HG02763 (cell line): ENCODE results near the gene ADAMTS17.

Source experiments
- ATAC-seq: cut with Tn5 transposase; IDR thresholded peaks from one replicate; pipeline ENCODE4 v1.9.1; 2021; ENCODE audit warnings: mild to moderate bottlenecking, moderate library complexity; ENCODE audit not compliant: unreplicated experiment

Gene ADAMTS17

DNA sequence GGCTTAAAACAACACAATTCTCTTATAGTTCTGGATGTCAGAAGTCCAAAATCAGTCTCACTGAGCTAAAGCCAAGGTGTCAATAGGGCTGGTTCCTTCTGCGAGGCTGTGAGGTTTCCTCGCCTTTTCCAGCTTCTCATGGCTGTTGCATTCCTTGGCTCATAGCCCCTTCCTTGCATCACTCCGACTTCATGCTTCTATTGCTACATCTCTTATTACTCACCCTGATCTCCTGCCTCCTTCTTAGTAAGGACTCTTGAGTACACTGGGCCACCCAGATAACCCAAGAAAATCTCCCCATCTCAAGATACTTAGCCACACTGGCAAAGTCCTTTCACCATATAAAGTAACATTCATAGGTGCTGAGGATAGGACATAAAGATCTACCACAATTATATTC is 193.9 kb downstream of the ADAMTS17 start:
- no peak for ATAC-seq

DNA sequence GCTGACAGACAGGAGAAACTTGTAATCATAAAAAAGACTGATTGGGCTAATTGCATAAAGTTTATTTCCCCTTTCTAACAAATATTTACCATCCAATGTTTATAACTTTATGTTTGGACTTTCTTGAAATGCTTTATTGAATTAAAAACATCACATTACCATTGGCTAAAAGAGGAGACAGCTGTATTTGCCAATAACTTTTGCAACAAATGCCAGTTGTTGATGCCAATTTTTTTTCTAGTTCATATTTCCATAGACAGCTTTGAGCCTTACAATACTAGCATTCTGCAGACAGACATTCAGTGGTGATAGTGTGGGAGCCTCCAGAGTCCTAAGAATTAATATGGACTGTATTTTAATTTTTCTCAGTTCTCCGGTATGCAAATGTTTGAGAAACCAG is 198.4 kb downstream of the ADAMTS17 start:
- no peak for ATAC-seq

GRCh38 chr15:100141311-100142001 is 200.3 kb downstream of the ADAMTS17 start:
- ATAC-seq, result no peak

GRCh38 chr15:100140527-100141308 is 201.1 kb downstream of the ADAMTS17 start:
- no peak for ATAC-seq

DNA sequence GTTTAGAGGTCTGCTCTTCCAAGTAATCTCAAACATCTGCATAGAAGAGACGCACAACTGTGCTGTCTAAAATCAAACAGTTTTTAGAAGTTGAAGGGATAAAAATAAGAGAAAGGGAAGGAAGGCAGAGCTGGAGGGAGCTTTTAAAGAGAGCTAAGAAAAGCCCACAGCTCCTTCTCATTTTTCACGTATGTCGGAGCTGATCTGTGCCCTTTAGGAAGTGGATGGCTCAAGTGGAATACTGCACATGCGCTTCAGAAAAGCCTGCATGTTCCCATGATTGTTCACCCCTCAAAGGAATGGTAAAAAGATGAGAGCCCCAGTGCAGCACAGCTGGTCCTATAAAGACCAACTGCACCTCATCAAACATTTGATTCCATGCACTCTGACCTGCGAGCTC is 207.2 kb downstream of the ADAMTS17 start:
- ATAC-seq, result no peak

- ATAC-seq, result no peak
Observed at GRCh38 chr15:100134089-100134583, 207.6 kb downstream of the ADAMTS17 start.

DNA sequence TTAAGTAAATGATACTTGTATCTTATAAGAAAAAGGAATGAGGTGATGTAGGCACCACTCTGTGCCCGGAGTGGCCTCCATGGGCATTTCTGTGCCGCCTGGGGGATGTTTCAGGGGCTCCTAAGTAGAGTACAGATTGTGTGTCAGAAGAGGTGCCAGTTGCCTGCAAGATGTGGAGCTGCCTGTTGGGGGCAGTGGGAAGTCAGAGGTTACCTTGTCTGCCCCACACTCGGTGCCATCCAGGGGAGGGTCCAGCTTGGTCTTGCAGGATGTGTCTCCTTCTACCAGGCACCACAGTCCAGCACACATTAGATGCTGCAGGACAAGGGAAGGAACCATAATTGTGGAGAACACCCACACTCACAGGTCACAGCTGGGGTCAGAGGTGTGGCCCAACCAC is 208.8 kb downstream of the ADAMTS17 start:
- ATAC-seq, result no peak

GRCh38 chr15:100132309-100132708 is 209.5 kb downstream of the ADAMTS17 start:
- ATAC-seq, result no peak

DNA sequence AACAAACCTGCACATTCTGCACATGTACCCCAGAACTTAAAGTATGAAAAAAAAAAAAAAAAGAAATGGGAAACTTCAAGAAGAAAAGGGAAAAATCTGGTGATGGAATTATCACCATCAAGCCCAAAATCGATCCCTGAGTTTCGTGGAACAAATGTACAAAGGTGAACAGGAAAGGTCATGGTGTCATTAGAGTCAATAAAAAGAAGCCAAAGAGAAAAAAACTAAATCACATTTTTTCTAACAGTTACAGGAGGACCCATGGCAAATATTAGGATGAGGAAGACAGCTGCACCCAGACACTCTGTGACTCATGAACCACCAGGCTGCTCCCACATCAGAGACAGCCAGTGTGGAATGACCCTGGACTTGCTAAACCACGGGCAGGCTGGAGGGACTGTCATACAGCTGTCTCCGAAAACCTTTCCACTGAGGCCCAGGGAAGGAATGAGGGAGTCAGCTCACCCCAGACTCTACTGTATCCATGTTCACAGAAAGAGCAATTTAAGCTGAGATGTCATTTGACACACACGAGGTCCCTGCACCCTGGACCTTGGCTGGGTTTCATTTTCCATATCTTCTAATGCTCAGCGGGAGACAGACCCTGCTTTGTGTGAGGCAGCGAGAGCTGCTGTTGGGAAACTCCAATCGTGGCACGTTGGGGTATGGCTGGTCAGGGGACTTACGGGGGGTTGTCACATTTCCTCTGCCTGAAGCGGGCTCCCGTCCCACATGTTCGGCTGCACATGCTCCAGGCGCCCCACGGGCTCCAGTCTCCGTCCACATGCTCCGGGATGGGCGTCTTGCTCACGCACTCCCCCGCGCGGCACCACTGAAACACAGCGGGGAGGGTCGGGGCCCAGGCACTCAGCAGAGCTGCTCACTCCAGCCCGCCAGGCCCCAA is 210.2 kb downstream of the ADAMTS17 start:
- no peak for ATAC-seq

- ATAC-seq, result no peak
Observed at GRCh38 chr15:100129677-100130076, 212.1 kb downstream of the ADAMTS17 start.

DNA sequence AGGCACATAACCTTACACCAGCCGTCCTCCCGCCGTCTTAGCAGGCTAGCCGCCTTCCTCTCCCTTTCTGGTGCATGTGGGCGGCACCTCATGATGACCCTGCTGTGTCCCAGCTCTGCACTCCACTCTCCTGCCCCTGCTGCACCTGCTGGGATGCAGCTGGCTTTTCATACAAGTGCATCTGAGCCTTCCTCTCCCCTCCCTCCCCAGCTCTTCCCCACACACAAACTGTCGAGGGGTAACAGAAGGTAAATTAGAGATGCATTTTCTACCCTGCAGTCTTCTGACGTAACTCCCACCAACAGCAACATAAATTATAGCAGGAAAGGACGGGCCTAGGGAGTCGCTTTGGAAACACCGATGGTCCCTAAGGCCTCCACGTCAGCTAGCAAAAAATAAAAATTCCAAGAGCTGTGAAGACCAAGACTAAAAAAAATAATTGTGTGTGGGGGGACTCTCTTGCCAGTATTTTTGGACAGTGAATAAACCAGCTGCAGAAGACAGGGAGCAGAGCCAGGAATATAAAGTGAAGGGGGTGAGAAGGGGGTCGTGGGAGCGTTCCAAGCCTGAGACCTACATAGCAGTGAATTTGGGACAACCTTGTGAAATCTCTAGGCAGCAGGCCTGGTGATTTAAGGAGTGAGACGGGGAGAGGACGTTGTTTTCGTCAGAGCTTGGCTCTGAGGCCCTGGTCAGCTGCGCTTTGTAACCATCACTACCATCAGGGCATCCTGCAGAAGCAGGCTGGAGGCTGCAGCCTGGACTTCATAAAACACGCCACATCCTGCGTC is 216.2 kb downstream of the ADAMTS17 start:
- no peak for ATAC-seq

DNA sequence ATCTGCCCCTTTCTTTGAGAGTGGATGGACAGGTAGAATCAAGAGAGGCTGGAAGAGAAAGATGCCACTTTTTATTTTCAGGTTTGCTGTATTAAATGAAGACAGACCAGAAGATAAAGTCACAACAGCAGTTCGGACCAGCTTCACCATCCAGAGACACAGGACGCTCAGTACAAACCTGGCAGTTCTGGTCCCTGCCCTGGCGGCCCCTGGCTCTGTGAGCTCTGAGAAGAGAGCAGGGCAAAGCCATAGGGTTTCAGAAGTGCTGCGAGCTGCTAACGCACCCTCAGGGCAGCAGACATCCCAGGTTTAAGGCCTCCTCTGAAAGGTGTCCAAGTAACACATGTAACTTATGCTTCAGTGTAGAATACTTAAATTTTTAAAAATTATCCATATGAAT is 216.8 kb downstream of the ADAMTS17 start:
- no peak for ATAC-seq

DNA sequence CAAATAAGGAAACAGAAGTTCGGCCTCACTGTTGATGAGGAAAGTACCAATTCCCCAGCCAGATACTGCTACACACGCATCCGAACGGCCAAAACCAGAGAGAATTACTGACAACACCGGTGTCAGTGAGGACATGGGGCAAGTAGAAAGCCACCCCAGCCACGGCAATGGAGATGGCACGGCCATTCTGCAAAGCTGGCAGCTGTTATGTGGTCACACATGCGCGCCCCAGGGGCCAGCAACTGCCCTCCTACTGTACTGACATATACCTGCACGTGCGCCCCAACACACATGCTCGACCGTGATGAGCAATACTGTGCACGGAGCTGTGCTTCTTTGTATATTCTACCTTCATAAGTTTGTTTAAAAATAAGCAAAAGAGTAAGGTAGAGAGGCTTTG is 217.4 kb downstream of the ADAMTS17 start:
- ATAC-seq, result no peak

DNA sequence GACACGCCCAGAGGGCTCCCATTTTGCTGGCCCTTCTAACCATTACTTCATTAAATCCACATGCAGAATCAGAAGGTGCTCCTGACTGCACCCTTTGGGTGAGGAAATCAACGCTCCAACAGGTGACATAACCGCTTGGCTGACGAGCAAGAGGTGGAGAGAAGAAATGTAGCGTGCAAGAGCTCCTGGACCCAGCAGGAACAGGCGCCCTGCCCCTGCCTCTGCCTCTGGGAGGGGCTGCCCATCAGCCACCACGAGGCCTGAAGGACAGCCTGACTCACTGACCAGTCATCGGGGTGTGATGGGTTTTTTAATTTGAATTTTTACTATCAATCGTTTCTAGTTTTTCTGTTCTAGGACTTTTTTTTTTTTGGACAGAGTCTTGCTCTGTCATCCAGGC is 218.2 kb downstream of the ADAMTS17 start:
- ATAC-seq, result no peak

- ATAC-seq, result no peak
Observed at GRCh38 chr15:100121285-100121684, 220.5 kb downstream of the ADAMTS17 start.

DNA sequence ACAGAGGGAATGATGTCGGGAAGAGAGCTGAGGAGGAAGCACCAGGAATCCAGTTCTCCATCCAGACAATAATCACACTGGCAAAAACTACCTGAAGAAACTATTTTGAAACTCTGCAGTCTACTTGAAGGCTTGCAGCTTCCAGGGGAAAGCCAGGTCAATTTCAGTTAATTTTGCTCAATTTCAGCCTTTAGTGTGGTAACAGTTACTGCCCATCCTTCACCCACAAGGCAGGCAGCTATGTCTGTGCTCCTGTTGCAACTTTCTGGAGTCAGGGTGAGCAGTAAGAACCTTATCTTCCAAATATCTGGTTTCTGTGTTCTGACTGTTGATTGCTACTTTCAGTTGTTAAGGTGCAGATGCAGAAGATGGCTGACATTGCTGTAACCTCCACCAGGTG is 221.7 kb downstream of the ADAMTS17 start:
- no peak for ATAC-seq

GRCh38 chr15:100118546-100118945 is 223.2 kb downstream of the ADAMTS17 start:
- ATAC-seq, result no peak

DNA sequence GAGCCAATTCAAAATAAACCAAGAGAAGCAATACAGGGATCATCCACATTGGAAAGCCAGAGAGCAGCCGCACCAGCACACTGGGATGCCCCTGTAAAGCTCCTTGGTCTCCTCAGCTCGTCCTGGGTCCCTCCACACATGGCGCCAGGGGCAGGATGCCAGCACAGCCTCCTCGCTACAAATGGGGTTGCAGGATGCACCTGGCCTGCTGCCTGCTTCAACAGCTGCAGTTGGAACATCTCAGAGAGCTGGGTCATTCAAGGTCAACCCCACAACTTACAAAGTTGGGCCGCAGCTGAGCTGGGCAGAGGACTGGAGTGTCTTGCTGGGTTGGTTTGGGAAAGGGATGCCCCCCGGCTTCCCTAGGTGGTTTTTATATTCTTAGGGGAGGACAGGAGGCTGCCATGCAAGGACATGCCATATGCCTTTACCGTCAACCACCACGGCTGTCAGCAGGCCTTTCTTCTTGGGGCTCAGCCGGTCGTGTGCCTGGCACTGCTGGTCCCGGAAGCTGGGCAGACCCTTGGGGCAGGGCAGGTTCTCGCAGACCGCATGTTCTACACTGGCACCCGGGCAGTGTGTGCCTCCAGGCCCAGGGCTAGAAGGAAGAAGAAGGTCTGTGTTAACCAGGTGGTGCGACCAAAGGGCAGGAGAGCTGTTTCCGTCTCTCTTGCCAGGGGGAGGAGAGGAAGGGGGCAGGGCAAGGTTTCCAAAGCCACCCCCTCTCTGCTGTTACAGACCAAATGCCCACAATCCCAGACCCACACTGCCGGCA is 225.2 kb downstream of the ADAMTS17 start:
- ATAC-seq, result no peak

DNA sequence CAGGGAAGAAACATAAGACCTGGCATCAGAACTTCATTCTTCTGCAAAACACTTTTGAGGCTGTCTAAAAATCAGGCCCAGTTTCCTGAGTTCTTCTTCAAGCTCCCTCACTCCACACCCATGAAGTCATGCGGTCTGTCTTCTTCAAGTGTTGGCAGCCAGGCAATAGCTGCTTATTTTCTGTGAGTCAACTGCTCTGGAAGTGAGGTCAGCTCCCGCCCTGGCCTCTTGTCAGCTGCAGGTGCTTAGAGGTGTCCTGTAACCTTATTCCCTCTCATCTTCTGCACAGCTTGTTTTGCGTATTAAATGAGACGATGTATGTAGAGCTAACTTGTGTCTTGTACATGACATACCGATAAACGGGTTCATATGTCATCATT is 226.1 kb downstream of the ADAMTS17 start:
- ATAC-seq, result no peak
